ENCODE measurements around the gene ST6GALNAC3.

The ST6GALNAC3 gene

GRCh38 chr1:76501136-76501535 is 426.6 kb downstream of the ST6GALNAC3 start:
- Histone ChIP-seq H3K9me3 (replicated peaks; ENCODE audit: low read length) (no peaks in the 10 kb centered on the region), H3K4me2 (ENCODE audit: low read length) (no peak overlapping the region), H3K36me3 (ENCODE audit: insufficient read depth, low read length) (no peaks in the 10 kb centered on the region), H3K9ac (ENCODE audit: low read depth, low read length) (no peak overlapping the region), H3K4me3 (ENCODE audit: low read length) (no peak overlapping the region), H3K4me1 (ENCODE audit: control insufficient read depth, insufficient read depth, low read length) (no peaks in the 10 kb centered on the region), H3K27me3 (ENCODE audit: control insufficient read depth, insufficient read depth, low read length) (peaks cover 2% of the 10 kb centered on the region)

- Histone ChIP-seq H3K9ac (ENCODE audit: low read depth, low read length) (no peak overlapping the region), H3K4me1 (ENCODE audit: control insufficient read depth, insufficient read depth, low read length) (no peaks in the 10 kb centered on the region), H3K27me3 (ENCODE audit: control insufficient read depth, insufficient read depth, low read length) (peaks cover 2% of the 10 kb centered on the region), H3K4me2 (ENCODE audit: low read length) (no peak overlapping the region), H3K9me3 (replicated peaks; ENCODE audit: low read length) (no peaks in the 10 kb centered on the region), H3K36me3 (ENCODE audit: insufficient read depth, low read length) (no peaks in the 10 kb centered on the region), H3K4me3 (ENCODE audit: low read length) (no peak overlapping the region)
Measured at GRCh38 chr1:76501586-76502219, 427.2 kb downstream of the ST6GALNAC3 start.

GRCh38 chr1:76503100-76503499 is 428.6 kb downstream of the ST6GALNAC3 start:
- no peaks in the 10 kb centered on the region for H3K36me3 ChIP-seq (ENCODE audit: insufficient read depth, low read length)
- H3K4me2 ChIP-seq (ENCODE audit: low read length) = no peak overlapping the region
- H3K9me3 ChIP-seq (replicated peaks; ENCODE audit: low read length) = no peaks in the 10 kb centered on the region
- H3K27me3 ChIP-seq (ENCODE audit: control insufficient read depth, insufficient read depth, low read length) = peaks cover 2% of the 10 kb centered on the region
- H3K4me1 ChIP-seq (ENCODE audit: control insufficient read depth, insufficient read depth, low read length) = no peaks in the 10 kb centered on the region
- H3K9ac ChIP-seq (ENCODE audit: low read depth, low read length) = no peak overlapping the region
- H3K4me3 ChIP-seq (ENCODE audit: low read length) = no peak overlapping the region

GRCh38 chr1:76503736-76504135 is 429.2 kb downstream of the ST6GALNAC3 start:
- Histone ChIP-seq H3K4me3 (ENCODE audit: low read length) (no peak overlapping the region), H3K9me3 (replicated peaks; ENCODE audit: low read length) (no peaks in the 10 kb centered on the region), H3K4me1 (ENCODE audit: control insufficient read depth, insufficient read depth, low read length) (no peaks in the 10 kb centered on the region), H3K4me2 (ENCODE audit: low read length) (no peak overlapping the region), H3K9ac (ENCODE audit: low read depth, low read length) (no peak overlapping the region), H3K27me3 (ENCODE audit: control insufficient read depth, insufficient read depth, low read length) (peaks cover 2% of the 10 kb centered on the region), H3K36me3 (ENCODE audit: insufficient read depth, low read length) (no peaks in the 10 kb centered on the region)

- H3K9me3 ChIP-seq (replicated peaks; ENCODE audit: low read length) = no peaks in the 10 kb centered on the region
- H3K4me3 ChIP-seq (ENCODE audit: low read length) = no peak overlapping the region
- H3K27me3 ChIP-seq (ENCODE audit: control insufficient read depth, insufficient read depth, low read length) = no peaks in the 10 kb centered on the region
- H3K4me2 ChIP-seq (ENCODE audit: low read length) = no peak overlapping the region
- no peaks in the 10 kb centered on the region for H3K4me1 ChIP-seq (ENCODE audit: control insufficient read depth, insufficient read depth, low read length)
- H3K9ac ChIP-seq (ENCODE audit: low read depth, low read length) = no peak overlapping the region
- no peaks in the 10 kb centered on the region for H3K36me3 ChIP-seq (ENCODE audit: insufficient read depth, low read length)
Measured at GRCh38 chr1:76507376-76507775, 432.8 kb downstream of the ST6GALNAC3 start.

GRCh38 chr1:76508871-76509270 is 434.3 kb downstream of the ST6GALNAC3 start:
- H3K36me3 ChIP-seq (ENCODE audit: insufficient read depth, low read length) = no peaks in the 10 kb centered on the region
- H3K27me3 ChIP-seq (ENCODE audit: control insufficient read depth, insufficient read depth, low read length) = no peaks in the 10 kb centered on the region
- H3K4me3 ChIP-seq (ENCODE audit: low read length) = no peak overlapping the region
- no peak overlapping the region for H3K9ac ChIP-seq (ENCODE audit: low read depth, low read length)
- no peaks in the 10 kb centered on the region for H3K4me1 ChIP-seq (ENCODE audit: control insufficient read depth, insufficient read depth, low read length)
- no peak overlapping the region for H3K4me2 ChIP-seq (ENCODE audit: low read length)
- no peaks in the 10 kb centered on the region for H3K9me3 ChIP-seq (replicated peaks; ENCODE audit: low read length)

GRCh38 chr1:76510672-76511557 is 436.4 kb downstream of the ST6GALNAC3 start:
- Histone ChIP-seq H3K27me3 (ENCODE audit: control insufficient read depth, insufficient read depth, low read length) (no peaks in the 10 kb centered on the region), H3K36me3 (ENCODE audit: insufficient read depth, low read length) (no peaks in the 10 kb centered on the region), H3K9ac (ENCODE audit: low read depth, low read length) (no peak overlapping the region), H3K4me2 (ENCODE audit: low read length) (no peak overlapping the region), H3K4me1 (ENCODE audit: control insufficient read depth, insufficient read depth, low read length) (no peaks in the 10 kb centered on the region), H3K4me3 (ENCODE audit: low read length) (no peak overlapping the region), H3K9me3 (replicated peaks; ENCODE audit: low read length) (no peaks in the 10 kb centered on the region)

- H3K4me1 ChIP-seq (ENCODE audit: control insufficient read depth, insufficient read depth, low read length) = no peaks in the 10 kb centered on the region
- no peak overlapping the region for H3K4me2 ChIP-seq (ENCODE audit: low read length)
- H3K9me3 ChIP-seq (replicated peaks; ENCODE audit: low read length) = no peaks in the 10 kb centered on the region
- no peaks in the 10 kb centered on the region for H3K36me3 ChIP-seq (ENCODE audit: insufficient read depth, low read length)
- H3K27me3 ChIP-seq (ENCODE audit: control insufficient read depth, insufficient read depth, low read length) = no peaks in the 10 kb centered on the region
- H3K9ac ChIP-seq (ENCODE audit: low read depth, low read length) = no peak overlapping the region
- no peak overlapping the region for H3K4me3 ChIP-seq (ENCODE audit: low read length)
Measured at GRCh38 chr1:76511558-76512179, 437.1 kb downstream of the ST6GALNAC3 start.

- no peaks in the 10 kb centered on the region for H3K9me3 ChIP-seq (replicated peaks; ENCODE audit: low read length)
- no peak overlapping the region for H3K4me3 ChIP-seq (ENCODE audit: low read length)
- no peak overlapping the region for H3K9ac ChIP-seq (ENCODE audit: low read depth, low read length)
- H3K4me1 ChIP-seq (ENCODE audit: control insufficient read depth, insufficient read depth, low read length) = no peaks in the 10 kb centered on the region
- no peaks in the 10 kb centered on the region for H3K27me3 ChIP-seq (ENCODE audit: control insufficient read depth, insufficient read depth, low read length)
- H3K36me3 ChIP-seq (ENCODE audit: insufficient read depth, low read length) = no peaks in the 10 kb centered on the region
- H3K4me2 ChIP-seq (ENCODE audit: low read length) = no peak overlapping the region
Measured at GRCh38 chr1:76530953-76531352, 456.4 kb downstream of the ST6GALNAC3 start.

GRCh38 chr1:76541618-76542017 is 467.1 kb downstream of the ST6GALNAC3 start:
- H3K36me3 ChIP-seq (ENCODE audit: insufficient read depth, low read length) = no peaks in the 10 kb centered on the region
- no peaks in the 10 kb centered on the region for H3K9me3 ChIP-seq (replicated peaks; ENCODE audit: low read length)
- H3K27me3 ChIP-seq (ENCODE audit: control insufficient read depth, insufficient read depth, low read length) = peaks cover 7% of the 10 kb centered on the region
- no peak overlapping the region for H3K9ac ChIP-seq (ENCODE audit: low read depth, low read length)
- no peaks in the 10 kb centered on the region for H3K4me1 ChIP-seq (ENCODE audit: control insufficient read depth, insufficient read depth, low read length)
- no peak overlapping the region for H3K4me3 ChIP-seq (ENCODE audit: low read length)
- no peak overlapping the region for H3K4me2 ChIP-seq (ENCODE audit: low read length)

- no peaks in the 10 kb centered on the region for H3K4me1 ChIP-seq (ENCODE audit: control insufficient read depth, insufficient read depth, low read length)
- H3K9me3 ChIP-seq (replicated peaks; ENCODE audit: low read length) = no peaks in the 10 kb centered on the region
- H3K4me3 ChIP-seq (ENCODE audit: low read length) = no peak overlapping the region
- H3K27me3 ChIP-seq (ENCODE audit: control insufficient read depth, insufficient read depth, low read length) = peaks cover 7% of the 10 kb centered on the region
- H3K36me3 ChIP-seq (ENCODE audit: insufficient read depth, low read length) = no peaks in the 10 kb centered on the region
- no peak overlapping the region for H3K9ac ChIP-seq (ENCODE audit: low read depth, low read length)
- H3K4me2 ChIP-seq (ENCODE audit: low read length) = no peak overlapping the region
Measured at GRCh38 chr1:76542359-76542758, 467.8 kb downstream of the ST6GALNAC3 start.
